H1 (cell line): ENCODE results near the gene GALNT9. TPM values are rescaled to one million over a fixed set of nuclear protein-coding genes. Genes with fewer than 3 reads are reported as not detected.
"Not testable (repeated sequence)": the region's sequence is repeated elsewhere in the genome, so short reads cannot be mapped to it uniquely, and the experiment has no call there.

Experiments
- CTCF ChIA-PET: fragments of 300-600 bp; sonication (Branson Sonifier 250); formaldehyde crosslinking; loops from one replicate; lab custom pipeline; 2021; ENCODE audit not compliant: partially characterized antibody; lab: Charles Lee
- POLR2A ChIA-PET: fragments of 300-600 bp; sonication (Branson Sonifier 250); formaldehyde crosslinking; loops from one replicate; lab custom pipeline; 2021; ENCODE audit warnings: inconsistent platforms; ENCODE audit not compliant: partially characterized antibody; lab: Charles Lee
- DNase-seq, 2 experiments: peaks; one replicate each; pipeline versions ENCODE4 v3.0.0 to v3.0.0-alpha.2; 2010 to 2022; ENCODE audit warnings: low spot score in 2 of 2, low read depth in 1 of 2, mixed read lengths in 1 of 2
- FAIRE-seq: peaks from 2 replicates; lab custom pipeline; 2011; peaks lifted over from hg19 to GRCh38; lab: Jason Lieb, UNC
- H2AFZ ChIP-seq: 2 replicates; pipeline ENCODE4 v1.8.1; 2012; ENCODE audit warnings: low read length, inconsistent platforms
- H2AK5ac ChIP-seq: 2 replicates; pipeline ENCODE4 v1.6.1; 2013; ENCODE audit warnings: low read depth, low read length
- H2BK120ac ChIP-seq: replicated peaks from 2 replicates; pipeline ENCODE3; 2013; ENCODE audit warnings: low read depth, low read length, inconsistent platforms
- H2BK12ac ChIP-seq: 2 replicates; pipeline ENCODE4 v1.6.1; 2013; ENCODE audit warnings: low read depth, low read length
- H2BK15ac ChIP-seq: 2 replicates; pipeline ENCODE4 v1.6.1; 2013; ENCODE audit warnings: low read length
- H2BK20ac ChIP-seq: 2 replicates; pipeline ENCODE4 v1.6.1; 2013; ENCODE audit warnings: low read length
- H2BK5ac ChIP-seq: 2 replicates; pipeline ENCODE4 v1.6.1; 2013; ENCODE audit warnings: low read depth, low read length
- H3K14ac ChIP-seq: 2 replicates; pipeline ENCODE4 v1.6.1; 2013; ENCODE audit warnings: inconsistent platforms; ENCODE audit not compliant: insufficient read length
- H3K18ac ChIP-seq: 2 replicates; pipeline ENCODE4 v1.6.1; 2013; ENCODE audit warnings: low read length; ENCODE audit errors: extremely low read depth
- H3K23ac ChIP-seq: 2 replicates; pipeline ENCODE4 v1.6.1; 2013; ENCODE audit warnings: inconsistent platforms; ENCODE audit not compliant: insufficient read length
- H3K23me2 ChIP-seq: 2 replicates; pipeline ENCODE4 v1.6.1; 2013; ENCODE audit warnings: low read depth, low read length
- H3K27ac ChIP-seq: 2 replicates; pipeline ENCODE4 v1.6.1; 2011; ENCODE audit warnings: low read depth, low read length, inconsistent platforms
- H3K27me3 ChIP-seq, 4 experiments: replicated peaks in 1 of 4; 1 replicate in 1 of 4; 2 replicates in 3 of 4; pipeline versions ENCODE4 v1.6.1 to v1.8.1; 2011 to 2013; ENCODE audit warnings: low read length in 3 of 4, mild to moderate bottlenecking in 3 of 4, inconsistent platforms in 2 of 4, mixed read lengths in 2 of 4, moderate library complexity in 1 of 4; ENCODE audit not compliant: control insufficient read depth in 3 of 4, insufficient read depth in 3 of 4; ENCODE audit errors: extremely low read depth in 1 of 4
- H3K36me3 ChIP-seq, 4 experiments: 2 replicates each; pipeline versions ENCODE4 v1.6.1 to v1.8.1; 2011 to 2013; ENCODE audit warnings: mild to moderate bottlenecking in 4 of 4, low read length in 3 of 4, moderate library complexity in 2 of 4, control low read depth in 1 of 4, inconsistent platforms in 1 of 4; ENCODE audit not compliant: insufficient read depth in 4 of 4, control insufficient read depth in 2 of 4
- H3K4ac ChIP-seq: replicated peaks from 2 replicates; pipeline ENCODE3; 2013; ENCODE audit warnings: low read length, low read depth, mixed read lengths, inconsistent platforms; ENCODE audit not compliant: insufficient read length
- H3K4me1 ChIP-seq, 4 experiments: replicated peaks in 1 of 4; 1 replicate in 1 of 4; 2 replicates in 3 of 4; pipeline versions ENCODE4 v1.6.1 to v1.8.1; 2011 to 2013; ENCODE audit warnings: low read length in 3 of 4, inconsistent platforms in 2 of 4, mixed read lengths in 1 of 4; ENCODE audit not compliant: insufficient read depth in 4 of 4, control insufficient read depth in 3 of 4
- H3K4me2 ChIP-seq, 2 experiments: 2 replicates each; pipeline versions ENCODE4 v1.6.1 to v1.8.1; 2011 to 2013; ENCODE audit warnings: low read depth in 2 of 2, low read length in 2 of 2, control low read depth in 1 of 2, inconsistent platforms in 1 of 2, mild to moderate bottlenecking in 1 of 2; ENCODE audit not compliant: insufficient read depth in 1 of 2
- H3K4me3 ChIP-seq, 4 experiments: fragments of 200-600, 300-600 bp in 1 of 4; sonication (generic), shearing (Covaris generic), sonication (Bioruptor Twin) in 1 of 4; 2 replicates each; pipeline versions ENCODE4 v1.5.1 to v1.8.1; 2011 to 2016; ENCODE audit warnings: low read length in 4 of 4, low read depth in 3 of 4, control low read depth in 2 of 4, inconsistent platforms in 2 of 4, mild to moderate bottlenecking in 2 of 4, mixed read lengths in 1 of 4, moderate library complexity in 1 of 4; ENCODE audit not compliant: insufficient read depth in 2 of 4; ENCODE audit errors: extremely low read depth in 1 of 4
- H3K56ac ChIP-seq: replicated peaks from 2 replicates; pipeline ENCODE3; 2013; ENCODE audit warnings: low read depth, mild to moderate bottlenecking, mixed read lengths, low read length, inconsistent platforms; ENCODE audit not compliant: insufficient read length
- H3K79me1 ChIP-seq: 2 replicates; pipeline ENCODE4 v1.6.1; 2013; ENCODE audit warnings: low read depth, low read length, control low read depth
- H3K79me2 ChIP-seq, 2 experiments: 2 replicates each; pipeline versions ENCODE4 v1.6.1 to v1.8.1; 2012 to 2013; ENCODE audit warnings: low read length in 2 of 2, mild to moderate bottlenecking in 2 of 2, inconsistent platforms in 1 of 2; ENCODE audit not compliant: insufficient read depth in 2 of 2, control insufficient read depth in 1 of 2
- H3K9ac ChIP-seq, 4 experiments: replicated peaks in 1 of 4; 1 replicate in 1 of 4; 2 replicates in 3 of 4; pipeline versions ENCODE4 v1.6.1 to v1.8.1; 2011 to 2013; ENCODE audit warnings: low read depth in 3 of 4, low read length in 3 of 4, control low read depth in 2 of 4, mild to moderate bottlenecking in 2 of 4, moderate library complexity in 2 of 4, inconsistent platforms in 1 of 4; ENCODE audit errors: extremely low read depth in 1 of 4
- H3K9me3 ChIP-seq, 2 experiments: 2 replicates each; pipeline versions ENCODE4 v1.6.1 to v1.8.1; 2012 to 2013; ENCODE audit warnings: mild to moderate bottlenecking in 2 of 2, moderate library complexity in 2 of 2, control low read depth in 1 of 2, inconsistent platforms in 1 of 2, low read depth in 1 of 2, low read length in 1 of 2, mixed read lengths in 1 of 2; ENCODE audit not compliant: insufficient read depth in 2 of 2
- H4K20me1 ChIP-seq, 2 experiments: replicated peaks in 1 of 2; 2 replicates each; pipeline versions ENCODE3 to v1.8.1; 2011 to 2013; ENCODE audit warnings: inconsistent platforms in 2 of 2, low read length in 2 of 2, mild to moderate bottlenecking in 1 of 2; ENCODE audit not compliant: insufficient read depth in 2 of 2, control insufficient read depth in 1 of 2
- H4K5ac ChIP-seq: 2 replicates; pipeline ENCODE4 v1.6.1; 2013; ENCODE audit warnings: low read length, low read depth, mixed read lengths, inconsistent platforms; ENCODE audit not compliant: insufficient read length
- H4K8ac ChIP-seq: 2 replicates; pipeline ENCODE4 v1.8.0; 2013; ENCODE audit warnings: mild to moderate bottlenecking, moderate library complexity, low read length, inconsistent platforms; ENCODE audit not compliant: insufficient read depth; ENCODE audit errors: extremely low read depth
- H4K91ac ChIP-seq: replicated peaks from 2 replicates; pipeline ENCODE3; 2013; ENCODE audit warnings: low read length, mixed read lengths, inconsistent platforms; ENCODE audit not compliant: insufficient read length
- WGBS, 2 experiments: shearing (Covaris generic) in 1 of 2; methylation state at CpG; one replicate each; pipeline versions ENCODE4 v1.1.6 to v1.1.7; 2013 to 2015; ENCODE audit warnings: low lambda C conversion rate in 2 of 2, mixed read lengths in 2 of 2, inconsistent platforms in 1 of 2, low coverage in 1 of 2, missing lambda C conversion rate in 1 of 2; ENCODE audit not compliant: insufficient replicate concordance in 2 of 2, insufficient coverage in 1 of 2, insufficient read length in 1 of 2; ENCODE audit errors: extremely low coverage in 1 of 2, missing lambda C conversion rate in 1 of 2; 5-methylcytosine and 5-hydroxymethylcytosine counted together
- polyA plus RNA-seq, 7 experiments: library from polyadenylated mRNA; depleted of rRNA in 3 of 7; stranded (reverse) in 5 of 7; unstranded in 2 of 7; fragments of >200 nt in 5 of 7; fragments of 200-250 nt in 2 of 7; gene quantifications; 1 replicate in 5 of 7; 2 replicates in 1 of 7; 4 replicates in 1 of 7; pipeline versions ENCODE4 v1.2.1 to v1.2.3, GENCODE V29; 2011 to 2013; ENCODE audit warnings: missing spikeins in 2 of 7, mixed read lengths in 2 of 7
- total RNA-seq: library from RNA; stranded (reverse); fragmentation: NEBNext Ultra II Directional; extraction: Animal tissue kit (Norgen Biotek cat#: 25700); gene quantifications from 2 replicates; pipeline ENCODE4 v1.2.1, GENCODE V29; 2021

GALNT9 gene
- total and polyA plus RNA-seq, 2 of the 8 experiments (the other 6 are each of a cell fraction or from before 2014, with no cell fraction given) = 2.0 to 3.6 TPM

GRCh38 chr12:132219761-132220160 is 109.6 kb downstream of the GALNT9 start:
- H3K9ac ChIP-seq, H3K9me3 ChIP-seq, H4K91ac ChIP-seq, H3K4me3 ChIP-seq, H3K4ac ChIP-seq, H2BK12ac ChIP-seq, H3K27ac ChIP-seq, H3K36me3 ChIP-seq, H3K79me1 ChIP-seq, H2BK20ac ChIP-seq, H2AK5ac ChIP-seq, H3K56ac ChIP-seq, H3K14ac ChIP-seq, H3K18ac ChIP-seq, H3K4me1 ChIP-seq, H3K23ac ChIP-seq, H2BK15ac ChIP-seq, H4K20me1 ChIP-seq, H2BK120ac ChIP-seq, FAIRE-seq, POLR2A ChIA-PET, DNase-seq, H2AFZ ChIP-seq, H3K4me2 ChIP-seq, H2BK5ac ChIP-seq, H4K8ac ChIP-seq, H4K5ac ChIP-seq, H3K79me2 ChIP-seq: not testable (repeated sequence)
- H3K27me3 ChIP-seq = peaks cover 7 to 20% (median 12%) of the 10 kb centered on the region in 4 experiments
- 60% methylated on average over 3 of the region's 12 CpGs; no CpG with 5 or more reads in 1 of the 2 experiments for WGBS, 2 experiments
- H3K23me2 ChIP-seq = peaks cover 24% of the 10 kb centered on the region; the same call in 1 of the 2 replicates
- CTCF ChIA-PET = interaction anchor here (0.9 to 1.4 kb wide), 9 partner anchors 9 to 278 kb away, joined by 3 to 5 read pairs (median 3); no protein-coding TSS in a partner anchor
